AG04450 (cell line): Measurements from ENCODE around the gene OAF. TPM values are rescaled to one million over a fixed set of nuclear protein-coding genes. Genes with fewer than 3 reads are reported as not detected.

Experiments used
- CTCF ChIA-PET: fragments of 300-600, 350-600 bp; formaldehyde crosslinking; extraction: SDS; loops from one replicate; lab custom pipeline; 2022; ENCODE audit warnings: antibody characterized with exemption, inconsistent platforms; lab: Charles Lee
- POLR2A ChIA-PET: fragments of 350-600 bp; formaldehyde crosslinking; extraction: SDS; loops from one replicate; lab custom pipeline; 2021; ENCODE audit warnings: antibody characterized with exemption, inconsistent platforms; lab: Yijun Ruan, JAX
- DNase-seq: peaks from one replicate; pipeline ENCODE4 v3.0.0-alpha.2; 2011; ENCODE audit warnings: low read depth, low spot score
- H3K27ac ChIP-seq: one replicate; pipeline ENCODE4 v1.5.1; 2012; ENCODE audit warnings: low read depth, low read length, control low read depth
- H3K27me3 ChIP-seq: one replicate; pipeline ENCODE4 v1.6.0; 2012; ENCODE audit warnings: low read length; ENCODE audit not compliant: control insufficient read depth, insufficient read depth
- H3K4me3 ChIP-seq: 2 replicates; pipeline ENCODE4 v1.5.1; 2011; ENCODE audit warnings: mild to moderate bottlenecking, low read depth, low read length, control low read depth
- H3K9me3 ChIP-seq: 2 replicates; pipeline ENCODE4 v1.5.1; 2012; ENCODE audit warnings: low read length; ENCODE audit not compliant: control insufficient read depth, insufficient read depth
- polyA minus RNA-seq: library from RNA; depleted of rRNA, polyadenylated mRNA; stranded (reverse); fragments of >200 nt; gene quantifications from 2 replicates; pipeline ENCODE4 v1.2.3, GENCODE V29; 2011; rRNA and poly(A)+ RNA removed
- polyA plus RNA-seq: library from polyadenylated mRNA; depleted of rRNA; stranded (reverse); fragments of >200 nt; gene quantifications from 2 replicates; pipeline ENCODE4 v1.2.3, GENCODE V29; 2011; rRNA removed
- TF ChIP-seq, protein P1 (sequence below): IDR thresholded peaks from 2 replicates; pipeline ENCODE4 v1.5.1; 2011; ENCODE audit warnings: low read depth, low read length, control low read depth, inconsistent platforms

Gene OAF
- polyA plus RNA-seq, result 26.6 and 37.0 TPM in 2 replicates
- polyA minus RNA-seq, result 17.3 and 23.6 TPM in 2 replicates

DNA sequence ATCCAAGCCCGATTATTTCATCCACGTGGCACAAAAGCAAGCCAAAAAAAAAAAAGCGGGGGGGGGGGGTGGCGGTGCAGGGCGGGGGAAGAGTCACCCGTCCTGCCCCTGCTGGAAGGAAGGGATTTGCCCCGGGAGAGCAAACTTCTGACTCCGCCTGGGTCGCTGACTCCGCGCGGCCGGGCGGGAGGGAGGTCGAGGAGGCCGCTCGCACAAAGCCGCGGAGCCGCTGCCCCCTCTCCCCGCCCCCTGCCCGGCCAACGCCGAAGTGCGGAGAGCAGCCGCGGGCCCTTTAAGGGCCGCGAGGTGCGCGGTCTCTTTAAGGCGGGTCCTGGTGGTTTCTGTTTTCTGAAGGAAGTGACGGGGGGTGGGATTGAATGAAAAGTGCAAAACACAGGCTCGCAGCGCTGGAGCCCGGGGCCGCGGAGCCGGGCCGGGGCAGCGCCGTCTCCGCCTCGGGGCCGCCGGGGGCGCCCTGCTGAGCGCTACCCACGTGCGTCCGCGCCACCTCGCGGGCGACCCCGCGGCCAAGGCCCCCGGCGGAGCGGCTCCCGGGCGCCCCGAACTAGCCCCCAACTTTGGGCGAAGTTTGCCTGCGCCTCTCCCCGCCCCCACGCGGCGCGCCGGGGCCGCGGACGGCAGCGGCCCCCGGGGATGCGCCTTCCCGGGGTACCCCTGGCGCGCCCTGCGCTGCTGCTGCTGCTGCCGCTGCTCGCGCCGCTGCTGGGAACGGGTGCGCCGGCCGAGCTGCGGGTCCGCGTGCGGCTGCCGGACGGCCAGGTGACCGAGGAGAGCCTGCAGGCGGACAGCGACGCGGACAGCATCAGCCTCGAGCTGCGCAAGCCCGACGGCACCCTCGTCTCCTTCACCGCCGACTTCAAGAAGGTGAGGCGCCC, at the start of gene OAF:
Gene OAF (plus strand): TSS at position 407 of the 896 bp plus-strand sequence. CDS start 248 bp downstream, at position 655.
- POLR2A ChIA-PET, result no interaction called here
- CTCF ChIA-PET, result interaction anchor here (1.2 to 6.5 kb wide), 2 partner anchors 19 to 41 kb away, joined by 3 to 40 read pairs; no protein-coding TSS in a partner anchor
- peak within 1 kb of the TSS; percentile 95 for H3K27ac ChIP-seq

DNA sequence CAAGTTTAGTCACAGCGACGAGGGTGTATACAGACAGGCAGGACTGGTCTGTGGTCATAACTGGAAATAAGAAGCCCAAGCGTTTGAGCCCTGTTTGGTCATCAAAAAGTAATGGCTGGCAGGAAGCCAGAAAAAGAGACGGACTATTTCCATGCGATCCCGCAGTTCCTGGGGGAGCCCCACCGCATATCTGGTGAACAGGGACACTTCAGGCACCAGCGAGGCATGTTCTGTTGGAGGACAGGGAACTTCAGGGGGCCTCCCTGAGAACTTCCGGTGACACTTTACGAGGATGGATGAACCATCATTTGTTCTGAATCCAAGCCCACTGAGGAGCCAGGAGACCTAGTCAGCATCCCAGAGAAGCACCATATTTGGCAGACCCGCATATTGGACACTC, 43.2 kb upstream of the OAF start:
- H3K9me3 ChIP-seq, result no peaks in the 10 kb centered on the region; the same call in 1 of the 2 replicates
- H3K27ac ChIP-seq, result no peak overlapping the region
- POLR2A ChIA-PET, result no interaction called here
- no peak overlapping the region for H3K4me3 ChIP-seq
- CTCF ChIA-PET, result interaction anchor here (0.9 to 12.1 kb wide), 7 partner anchors 12 to 657 kb away, joined by 3 to 301 read pairs (median 3); no protein-coding TSS in a partner anchor
- no peak for DNase-seq
- peaks cover 29% of the 10 kb centered on the region for H3K27me3 ChIP-seq
- TF ChIP-seq, protein P1, sequence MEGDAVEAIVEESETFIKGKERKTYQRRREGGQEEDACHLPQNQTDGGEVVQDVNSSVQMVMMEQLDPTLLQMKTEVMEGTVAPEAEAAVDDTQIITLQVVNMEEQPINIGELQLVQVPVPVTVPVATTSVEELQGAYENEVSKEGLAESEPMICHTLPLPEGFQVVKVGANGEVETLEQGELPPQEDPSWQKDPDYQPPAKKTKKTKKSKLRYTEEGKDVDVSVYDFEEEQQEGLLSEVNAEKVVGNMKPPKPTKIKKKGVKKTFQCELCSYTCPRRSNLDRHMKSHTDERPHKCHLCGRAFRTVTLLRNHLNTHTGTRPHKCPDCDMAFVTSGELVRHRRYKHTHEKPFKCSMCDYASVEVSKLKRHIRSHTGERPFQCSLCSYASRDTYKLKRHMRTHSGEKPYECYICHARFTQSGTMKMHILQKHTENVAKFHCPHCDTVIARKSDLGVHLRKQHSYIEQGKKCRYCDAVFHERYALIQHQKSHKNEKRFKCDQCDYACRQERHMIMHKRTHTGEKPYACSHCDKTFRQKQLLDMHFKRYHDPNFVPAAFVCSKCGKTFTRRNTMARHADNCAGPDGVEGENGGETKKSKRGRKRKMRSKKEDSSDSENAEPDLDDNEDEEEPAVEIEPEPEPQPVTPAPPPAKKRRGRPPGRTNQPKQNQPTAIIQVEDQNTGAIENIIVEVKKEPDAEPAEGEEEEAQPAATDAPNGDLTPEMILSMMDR, result no peak

More for the DNA sequence above, at the start of gene OAF:
- TF ChIP-seq, protein P1, result no peak
- no peaks in the 10 kb centered on the region for H3K27me3 ChIP-seq
- no peaks in the 10 kb centered on the region; the same call in 1 of the 2 replicates for H3K9me3 ChIP-seq
- H3K4me3 ChIP-seq, result peak within 1 kb of the TSS; percentile 74
- DNase-seq, result peak; percentile 71

DNA sequence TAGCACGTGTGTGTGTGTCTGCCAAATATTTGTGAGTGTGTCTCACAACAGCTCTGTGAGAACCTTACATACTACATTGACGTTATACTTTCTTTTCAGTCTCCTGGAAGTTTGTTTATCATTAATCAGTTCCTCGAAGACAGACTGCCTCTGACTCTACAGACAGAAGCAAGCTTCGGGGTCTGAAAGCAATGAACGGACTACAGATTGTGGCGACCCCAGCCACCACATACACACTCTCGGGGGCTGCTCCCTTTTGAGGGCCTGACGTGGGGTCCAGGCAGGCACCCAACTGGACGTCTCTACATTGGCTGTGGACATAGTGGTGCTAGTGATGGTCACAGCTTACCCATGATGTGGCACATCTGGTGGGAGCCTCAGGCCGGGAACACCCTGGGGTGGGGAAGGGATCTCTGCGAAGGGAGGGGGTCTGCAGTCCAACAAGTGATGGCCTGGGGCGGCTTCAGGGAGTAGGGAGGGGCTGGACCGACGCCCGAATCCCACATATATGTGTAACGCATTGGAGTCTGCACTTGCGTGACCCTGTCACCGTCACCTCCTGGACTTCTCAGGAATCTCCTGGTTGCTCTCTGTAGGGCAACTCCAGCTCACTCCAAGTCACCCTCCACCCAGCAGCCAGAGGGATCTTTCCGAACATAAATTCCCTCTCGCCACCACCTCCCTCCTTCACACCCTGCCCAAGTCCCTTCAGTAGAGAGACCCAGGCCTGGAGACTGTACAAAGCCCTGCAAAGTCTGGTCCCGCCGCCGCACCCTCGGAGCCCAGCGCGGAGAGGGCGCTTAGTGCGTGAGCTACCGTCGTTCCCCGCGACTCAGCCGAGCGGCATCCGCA, 42.5 kb upstream of the OAF start:
- Histone ChIP-seq H3K27me3 (peaks cover 31% of the 10 kb centered on the region), H3K4me3 (peak overlapping the region; percentile 62), H3K27ac (no peak overlapping the region), H3K9me3 (no peaks in the 10 kb centered on the region; the same call in 1 of the 2 replicates)
- CTCF ChIA-PET, result interaction anchor here (0.6 to 12.1 kb wide), 28 partner anchors 8 to 1426 kb away, joined by 3 to 301 read pairs (median 3); no protein-coding TSS in a partner anchor
- DNase-seq, result no peak
- TF ChIP-seq, protein P1, result no peak
- POLR2A ChIA-PET, result no interaction called here

DNA sequence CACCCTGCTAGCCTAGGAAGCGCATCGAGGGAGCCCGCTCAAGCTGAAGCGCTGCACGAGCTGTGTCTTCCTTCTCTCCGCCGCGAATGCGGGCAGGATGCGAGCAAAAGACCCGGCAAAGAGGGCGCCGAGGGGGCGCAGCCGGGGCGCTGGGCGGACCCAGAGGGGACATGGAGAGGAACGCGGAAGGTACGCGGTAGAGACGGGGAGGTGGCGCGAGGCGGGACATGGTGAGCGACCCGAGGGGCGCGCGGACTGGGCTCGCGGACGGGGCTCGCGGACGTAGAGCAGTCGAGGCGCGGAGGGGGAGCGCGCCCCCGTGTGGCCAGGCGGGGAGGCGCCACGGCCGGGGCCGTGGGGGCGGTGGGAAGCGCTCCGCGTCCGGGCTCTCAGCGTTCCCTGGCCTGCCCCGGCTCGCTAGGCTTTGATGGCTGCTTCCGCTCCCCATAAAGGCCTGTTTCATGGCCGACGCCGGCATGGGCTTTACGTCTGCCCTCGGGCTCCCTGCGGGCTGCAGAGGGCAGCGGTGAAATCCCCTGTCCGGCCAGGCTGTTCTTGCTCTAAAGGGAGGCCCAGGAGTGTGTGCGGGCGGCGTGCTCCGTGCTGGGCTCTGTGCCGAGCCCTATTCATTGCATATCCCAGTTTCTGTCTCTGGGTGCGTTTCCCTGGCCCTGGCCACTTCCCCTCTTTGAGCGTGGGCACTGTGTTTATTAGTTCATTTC, 41.7 kb upstream of the OAF start:
- TF ChIP-seq, protein P1, result peak; percentile 62
- peaks cover 39% of the 10 kb centered on the region for H3K27me3 ChIP-seq
- ChIA-PET CTCF (interaction anchor here (0.7 to 12.1 kb wide), 26 partner anchors 9 to 685 kb away, joined by 3 to 301 read pairs (median 3); no protein-coding TSS in a partner anchor), POLR2A (no interaction called here)
- H3K27ac ChIP-seq, result no peak overlapping the region
- no peaks in the 10 kb centered on the region; the same call in 1 of the 2 replicates for H3K9me3 ChIP-seq
- peak overlapping the region; percentile 62 for H3K4me3 ChIP-seq
- no peak for DNase-seq
